SK-N-SH treated with all-trans-retinoic acid at 6 μM for 48 hours (cell line): ENCODE results near the gene NMRK1.

Source experiments
- ATAC-seq: fragments of 200-7000 bp; cut with Tn5 transposase; 3 replicates; pipeline ENCODE4 v1.9.1; 2020; ENCODE audit warnings: mild to moderate bottlenecking, moderate library complexity
- BACH2 ChIP-seq: fragments of 250-450 bp; sonication (Bioruptor Pico); IDR thresholded peaks from 2 replicates; pipeline ENCODE4 v1.9.0; 2021; ENCODE audit warnings: mild to moderate bottlenecking, borderline replicate concordance
- CREB5 ChIP-seq: fragments of 250-450 bp; sonication (Bioruptor Pico); IDR thresholded peaks from 2 replicates; pipeline ENCODE4 v1.5.1; 2020; ENCODE audit warnings: low read depth, mild to moderate bottlenecking, moderate library complexity
- CSRNP3 ChIP-seq: fragments of 250-450 bp; sonication (Bioruptor Pico); IDR thresholded peaks from 2 replicates; pipeline ENCODE4 v1.5.1; 2021; ENCODE audit warnings: mild to moderate bottlenecking, moderate library complexity
- ESRRG ChIP-seq: fragments of 250-450 bp; sonication (Bioruptor Pico); IDR thresholded peaks from 2 replicates; pipeline ENCODE4 v1.6.1; 2021; ENCODE audit warnings: mild to moderate bottlenecking
- PATZ1 ChIP-seq: fragments of 250-450 bp; sonication (Bioruptor Pico); IDR thresholded peaks from 2 replicates; pipeline ENCODE4 v1.8.0; 2020; ENCODE audit warnings: mild to moderate bottlenecking, moderate library complexity, borderline replicate concordance
- RARB ChIP-seq: fragments of 250-450 bp; sonication (Bioruptor Pico); IDR thresholded peaks from 2 replicates; pipeline ENCODE4 v1.8.0; 2021; ENCODE audit warnings: mild to moderate bottlenecking, moderate library complexity
- SNAI2 ChIP-seq: fragments of 250-450 bp; sonication (Bioruptor Pico); IDR thresholded peaks from 2 replicates; pipeline ENCODE4 v1.5.0; 2020; ENCODE audit warnings: mild to moderate bottlenecking, moderate library complexity
- TCF4 ChIP-seq: fragments of 250-450 bp; sonication (Bioruptor Pico); IDR thresholded peaks from 2 replicates; pipeline ENCODE4 v1.8.0; 2021; ENCODE audit warnings: mild to moderate bottlenecking, moderate library complexity, borderline replicate concordance
- TOX ChIP-seq: fragments of 250-450 bp; sonication (Bioruptor Pico); IDR thresholded peaks from 2 replicates; pipeline ENCODE4 v1.8.0; 2021; ENCODE audit warnings: mild to moderate bottlenecking, moderate library complexity, borderline replicate concordance
- TSHZ2 ChIP-seq: fragments of 250-450 bp; sonication (Bioruptor Pico); IDR thresholded peaks from 2 replicates; pipeline ENCODE4 v1.5.0; 2020; ENCODE audit warnings: mild to moderate bottlenecking, moderate library complexity
- ZC3H10 ChIP-seq: fragments of 250-450 bp; sonication (Bioruptor Pico); IDR thresholded peaks from 2 replicates; pipeline ENCODE4 v1.5.1; 2021; ENCODE audit warnings: mild to moderate bottlenecking, moderate library complexity
- ZFP3 ChIP-seq: fragments of 250-450 bp; sonication (Bioruptor Pico); IDR thresholded peaks from 2 replicates; pipeline ENCODE4 v1.5.0; 2020; ENCODE audit warnings: mild to moderate bottlenecking, moderate library complexity
- ZFP30 ChIP-seq: fragments of 450-650 bp; formaldehyde crosslinking; IDR thresholded peaks from 2 replicates; pipeline ENCODE4 v1.5.0; 2022; ENCODE audit warnings: mild to moderate bottlenecking, moderate library complexity
- ZNF565 ChIP-seq: fragments of 450-650 bp; formaldehyde crosslinking; conservative IDR thresholded peaks from 2 replicates; pipeline ENCODE4 v1.5.0; 2020; ENCODE audit warnings: low read depth, mild to moderate bottlenecking, moderate library complexity
- ZNF70 ChIP-seq: fragments of 450-650 bp; formaldehyde crosslinking; IDR thresholded peaks from 2 replicates; pipeline ENCODE4 v1.5.0; 2020; ENCODE audit warnings: mild to moderate bottlenecking, moderate library complexity

NMRK1 gene

GRCh38 chr9:75111019-75111622, 23.2 kb upstream of the NMRK1 start:
- TF ChIP-seq TOX (CRISPR knock-in tag) (no peak), ZFP3 (CRISPR knock-in tag) (no peak), CREB5 (CRISPR knock-in tag) (no peak), ZNF70 (CRISPR knock-in tag) (no peak), ESRRG (no peak), TSHZ2 (CRISPR knock-in tag) (no peak), ZNF565 (no peak), ZFP30 (no peak)

GRCh38 chr9:75109210-75109839, 21.4 kb upstream of the NMRK1 start:
- TF ChIP-seq ZC3H10: no peak
- no peak for TF ChIP-seq ESRRG
- TF ChIP-seq PATZ1 (CRISPR knock-in tag): no peak
- no peak for TF ChIP-seq ZFP30
- no peak for TF ChIP-seq ZNF70 (CRISPR knock-in tag)
- TF ChIP-seq TSHZ2 (CRISPR knock-in tag): no peak
- TF ChIP-seq RARB (CRISPR knock-in tag): no peak
- ATAC-seq: no peak

More at GRCh38 chr9:75111019-75111622, 23.2 kb upstream of the NMRK1 start:
- no peak for ATAC-seq

- ATAC-seq: no peak
- TF ChIP-seq SNAI2 (CRISPR knock-in tag) (no peak), ESRRG (no peak), CSRNP3 (CRISPR knock-in tag) (no peak), RARB (CRISPR knock-in tag) (no peak), ZC3H10 (no peak), BACH2 (CRISPR knock-in tag) (no peak), TSHZ2 (CRISPR knock-in tag) (no peak), TCF4 (CRISPR knock-in tag) (no peak), ZFP3 (CRISPR knock-in tag) (no peak)
These were observed 20.6 kb upstream of the NMRK1 start for GRCh38 chr9:75108571-75108970.
